Common myeloid progenitor, CD34-positive (primary cell): ENCODE measurements around the gene TENT5C.

Experiments used
- CTCF ChIA-PET: fragments of 350-600 bp; sonication (Branson Sonifier 250); formaldehyde crosslinking; loops from one replicate; lab custom pipeline; 2021; ENCODE audit warnings: antibody characterized with exemption; lab: Charles Lee
- POLR2A ChIA-PET: fragments of 350-600 bp; sonication (Branson Sonifier 250); formaldehyde crosslinking; loops from one replicate; lab custom pipeline; 2021; ENCODE audit warnings: antibody characterized with exemption; lab: Charles Lee
- DNase-seq, 3 donors: peaks; one replicate each; pipeline versions ENCODE4 v3.0.0 to v3.0.0-alpha.2; 2013
- H3K27ac ChIP-seq, 2 experiments: 1 replicate in 1 of 2; 2 replicates in 1 of 2; pipeline ENCODE4 v1.7.0; 2013; ENCODE audit warnings: inconsistent platforms in 2 of 2, low read length in 2 of 2, mild to moderate bottlenecking in 2 of 2, low read depth in 1 of 2, moderate library complexity in 1 of 2; ENCODE audit not compliant: severe bottlenecking in 2 of 2, insufficient read depth in 1 of 2, poor library complexity in 1 of 2
- H3K27me3 ChIP-seq, 5 experiments: replicated peaks in 2 of 5; 1 replicate in 3 of 5; 2 replicates in 2 of 5; pipeline versions ENCODE4 v1.6.1 to v1.7.0; 2013; ENCODE audit warnings: low read length in 4 of 5, mild to moderate bottlenecking in 2 of 5, moderate library complexity in 2 of 5, inconsistent platforms in 1 of 5; ENCODE audit not compliant: insufficient read depth in 5 of 5, control insufficient read depth in 4 of 5
- H3K36me3 ChIP-seq, 4 experiments: 1 replicate in 2 of 4; 2 replicates in 2 of 4; pipeline versions ENCODE4 v1.6.1 to v1.7.0; 2013; ENCODE audit warnings: low read length in 3 of 4, control low read depth in 1 of 4, mild to moderate bottlenecking in 1 of 4; ENCODE audit not compliant: control insufficient read depth in 4 of 4, insufficient read depth in 4 of 4
- H3K4me1 ChIP-seq, 4 experiments: 1 replicate in 3 of 4; 2 replicates in 1 of 4; pipeline versions ENCODE4 v1.6.1 to v1.7.1; 2013; ENCODE audit warnings: low read length in 3 of 4, mild to moderate bottlenecking in 3 of 4, control low read depth in 1 of 4, inconsistent platforms in 1 of 4, moderate library complexity in 1 of 4; ENCODE audit not compliant: control insufficient read depth in 4 of 4, insufficient read depth in 4 of 4; ENCODE audit errors: control extremely low read depth in 1 of 4
- H3K4me3 ChIP-seq, 7 experiments: 1 replicate in 4 of 7; 2 replicates in 3 of 7; pipeline versions ENCODE4 v1.5.1 to v1.7.0; 2013; ENCODE audit warnings: mild to moderate bottlenecking in 7 of 7, low read length in 6 of 7, moderate library complexity in 6 of 7, inconsistent platforms in 2 of 7, low read depth in 2 of 7, control low read depth in 1 of 7; ENCODE audit not compliant: insufficient read depth in 4 of 7, control insufficient read depth in 1 of 7; ENCODE audit errors: extremely low read depth in 1 of 7
- H3K9me3 ChIP-seq, 5 experiments: 1 replicate in 4 of 5; 2 replicates in 1 of 5; pipeline versions ENCODE4 v1.6.1 to v1.7.1; 2013; ENCODE audit warnings: low read length in 4 of 5, mild to moderate bottlenecking in 2 of 5, inconsistent platforms in 1 of 5, low read depth in 1 of 5, moderate library complexity in 1 of 5; ENCODE audit not compliant: control insufficient read depth in 4 of 5, insufficient read depth in 2 of 5; ENCODE audit errors: control extremely low read depth in 1 of 5
- WGBS: methylation state at CpG from one replicate; pipeline ENCODE4 v1.1.5; 2013; ENCODE audit not compliant: insufficient coverage; 5-methylcytosine and 5-hydroxymethylcytosine counted together

TENT5C gene

GRCh38 chr1:117565745-117566455 lies 39.9 kb upstream of the TENT5C start:
- POLR2A ChIA-PET: no interaction called here

GRCh38 chr1:117566556-117566955 lies 39.3 kb upstream of the TENT5C start:
- POLR2A ChIA-PET: no interaction called here
- CTCF ChIA-PET: interaction anchor here (0.6 to 1.1 kb wide), 3 partner anchors 11 to 58 kb away, joined by 3 to 6 read pairs (median 3); no protein-coding TSS in a partner anchor
- H3K27ac ChIP-seq: no peak overlapping the region
- no peak overlapping the region for H3K4me3 ChIP-seq
- H3K27me3 ChIP-seq: peaks cover 0 to 1% (median 0%) of the 10 kb centered on the region in 5 experiments
- DNase-seq: no peak
- no peaks in the 10 kb centered on the region for H3K9me3 ChIP-seq
- WGBS: 100% methylated on average over 1 of the region's 3 CpGs
- peaks cover 0 to 33% (median 9%) of the 10 kb centered on the region in 4 experiments for H3K4me1 ChIP-seq
- no peaks in the 10 kb centered on the region for H3K36me3 ChIP-seq

More at GRCh38 chr1:117565745-117566455, 39.9 kb upstream of the TENT5C start:
- Histone ChIP-seq H3K36me3 (no peaks in the 10 kb centered on the region), H3K9me3 (no peaks in the 10 kb centered on the region), H3K27me3 (peaks cover 0 to 1% (median 0%) of the 10 kb centered on the region in 5 experiments), H3K27ac (no peak overlapping the region), H3K4me1 (peaks cover 0 to 33% (median 9%) of the 10 kb centered on the region in 4 experiments), H3K4me3 (no peak overlapping the region)
- DNase-seq: no peak
- WGBS: 98% methylated on average over 8 of the region's 8 CpGs
- CTCF ChIA-PET: interaction anchor here (0.9 to 1.1 kb wide), 2 partner anchors 12 to 41 kb away, joined by 3 to 6 read pairs; no protein-coding TSS in a partner anchor

GRCh38 chr1:117567435-117567834 lies 38.4 kb upstream of the TENT5C start:
- no peak overlapping the region for H3K27ac ChIP-seq
- peaks cover 0 to 1% (median 0%) of the 10 kb centered on the region in 5 experiments for H3K27me3 ChIP-seq
- no peaks in the 10 kb centered on the region for H3K36me3 ChIP-seq
- H3K4me1 ChIP-seq: peaks cover 0 to 35% (median 10%) of the 10 kb centered on the region in 4 experiments
- 94% methylated on average over 10 of the region's 10 CpGs for WGBS
- no peaks in the 10 kb centered on the region for H3K9me3 ChIP-seq
- no peak for DNase-seq
- H3K4me3 ChIP-seq: no peak overlapping the region
- ChIA-PET POLR2A (no interaction called here), CTCF (interaction anchor here (0.6 kb wide), 1 partner anchor 57 kb away, joined by 3 read pairs; no protein-coding TSS in a partner anchor)

GRCh38 chr1:117567976-117568375 lies 37.9 kb upstream of the TENT5C start:
- Histone ChIP-seq H3K36me3 (no peaks in the 10 kb centered on the region), H3K4me3 (no peak overlapping the region), H3K27me3 (peaks cover 0 to 1% (median 0%) of the 10 kb centered on the region in 5 experiments), H3K27ac (no peak overlapping the region), H3K9me3 (no peaks in the 10 kb centered on the region), H3K4me1 (peaks cover 0 to 35% (median 12%) of the 10 kb centered on the region in 4 experiments)
- POLR2A ChIA-PET: no interaction called here
- CTCF ChIA-PET: interaction anchor here (1.7 kb wide), 1 partner anchor 33 kb away, joined by 8 read pairs; no protein-coding TSS in a partner anchor
- no peak for DNase-seq
- 91% methylated on average over 3 of the region's 3 CpGs for WGBS

GRCh38 chr1:117568999-117569398 lies 36.8 kb upstream of the TENT5C start:
- Histone ChIP-seq H3K27me3 (peaks cover 0 to 1% (median 0%) of the 10 kb centered on the region in 5 experiments), H3K9me3 (no peaks in the 10 kb centered on the region), H3K27ac (no peak overlapping the region), H3K4me3 (no peak overlapping the region), H3K36me3 (no peaks in the 10 kb centered on the region), H3K4me1 (peaks cover 0 to 27% (median 12%) of the 10 kb centered on the region in 4 experiments)
- ChIA-PET POLR2A (no interaction called here), CTCF (interaction anchor here (1.4 to 1.7 kb wide), 2 partner anchors 34 to 118 kb away, joined by 3 to 8 read pairs; no protein-coding TSS in a partner anchor)
- DNase-seq: no peak
- WGBS: 100% methylated on average over 2 of the region's 6 CpGs

GRCh38 chr1:117569856-117570255 lies 36.0 kb upstream of the TENT5C start:
- peaks cover 0 to 1% (median 0%) of the 10 kb centered on the region in 5 experiments for H3K27me3 ChIP-seq
- WGBS: 40% methylated on average over 1 of the region's 3 CpGs
- no peak overlapping the region for H3K27ac ChIP-seq
- H3K4me1 ChIP-seq: peaks cover 0 to 19% (median 6%) of the 10 kb centered on the region in 4 experiments
- POLR2A ChIA-PET: no interaction called here
- H3K9me3 ChIP-seq: no peaks in the 10 kb centered on the region
- CTCF ChIA-PET: no interaction called here
- H3K36me3 ChIP-seq: no peaks in the 10 kb centered on the region
- DNase-seq: no peak
- no peak overlapping the region for H3K4me3 ChIP-seq

GRCh38 chr1:117570988-117571409 lies 34.8 kb upstream of the TENT5C start:
- no peak overlapping the region for H3K27ac ChIP-seq
- H3K4me1 ChIP-seq: peaks cover 0 to 10% (median 4%) of the 10 kb centered on the region in 4 experiments
- CTCF ChIA-PET: interaction anchor here (1.1 kb wide), 1 partner anchor 38 kb away, joined by 3 read pairs; no protein-coding TSS in a partner anchor
- no peaks in the 10 kb centered on the region for H3K36me3 ChIP-seq
- H3K27me3 ChIP-seq: peaks cover 0 to 1% (median 0%) of the 10 kb centered on the region in 5 experiments
- no peaks in the 10 kb centered on the region for H3K9me3 ChIP-seq
- WGBS: 100% methylated on average over 1 of the region's 8 CpGs
- H3K4me3 ChIP-seq: no peak overlapping the region
- DNase-seq: no peak
- POLR2A ChIA-PET: interaction anchor here (0.6 kb wide), 1 partner anchor 282 kb away, joined by 4 read pairs; no protein-coding TSS in a partner anchor
